H1 (cell line): ENCODE data around the gene CCDC71. TPM values are rescaled to one million over a fixed set of nuclear protein-coding genes. Genes with fewer than 3 reads are reported as not detected.
A peak's percentile ranks its signal among the peaks of the same experiment; 100 is the strongest.

Source experiments
- CTCF ChIA-PET: fragments of 300-600 bp; sonication (Branson Sonifier 250); formaldehyde crosslinking; loops from one replicate; lab custom pipeline; 2021; ENCODE audit not compliant: partially characterized antibody; lab: Charles Lee
- POLR2A ChIA-PET: fragments of 300-600 bp; sonication (Branson Sonifier 250); formaldehyde crosslinking; loops from one replicate; lab custom pipeline; 2021; ENCODE audit warnings: inconsistent platforms; ENCODE audit not compliant: partially characterized antibody; lab: Charles Lee
- DNase-seq, 2 experiments: peaks; one replicate each; pipeline versions ENCODE4 v3.0.0 to v3.0.0-alpha.2; 2010 to 2022; ENCODE audit warnings: low spot score in 2 of 2, low read depth in 1 of 2, mixed read lengths in 1 of 2
- FAIRE-seq: peaks from 2 replicates; lab custom pipeline; 2011; peaks lifted over from hg19 to GRCh38; lab: Jason Lieb, UNC
- H2AFZ ChIP-seq: 2 replicates; pipeline ENCODE4 v1.8.1; 2012; ENCODE audit warnings: low read length, inconsistent platforms
- H2AK5ac ChIP-seq: 2 replicates; pipeline ENCODE4 v1.6.1; 2013; ENCODE audit warnings: low read depth, low read length
- H2BK120ac ChIP-seq: replicated peaks from 2 replicates; pipeline ENCODE3; 2013; ENCODE audit warnings: low read depth, low read length, inconsistent platforms
- H2BK12ac ChIP-seq: 2 replicates; pipeline ENCODE4 v1.6.1; 2013; ENCODE audit warnings: low read depth, low read length
- H2BK15ac ChIP-seq: 2 replicates; pipeline ENCODE4 v1.6.1; 2013; ENCODE audit warnings: low read length
- H2BK20ac ChIP-seq: 2 replicates; pipeline ENCODE4 v1.6.1; 2013; ENCODE audit warnings: low read length
- H2BK5ac ChIP-seq: 2 replicates; pipeline ENCODE4 v1.6.1; 2013; ENCODE audit warnings: low read depth, low read length
- H3K14ac ChIP-seq: 2 replicates; pipeline ENCODE4 v1.6.1; 2013; ENCODE audit warnings: inconsistent platforms; ENCODE audit not compliant: insufficient read length
- H3K18ac ChIP-seq: 2 replicates; pipeline ENCODE4 v1.6.1; 2013; ENCODE audit warnings: low read length; ENCODE audit errors: extremely low read depth
- H3K23ac ChIP-seq: 2 replicates; pipeline ENCODE4 v1.6.1; 2013; ENCODE audit warnings: inconsistent platforms; ENCODE audit not compliant: insufficient read length
- H3K23me2 ChIP-seq: 2 replicates; pipeline ENCODE4 v1.6.1; 2013; ENCODE audit warnings: low read depth, low read length
- H3K27ac ChIP-seq: 2 replicates; pipeline ENCODE4 v1.6.1; 2011; ENCODE audit warnings: low read depth, low read length, inconsistent platforms
- H3K27me3 ChIP-seq, 4 experiments: replicated peaks in 1 of 4; 1 replicate in 1 of 4; 2 replicates in 3 of 4; pipeline versions ENCODE4 v1.6.1 to v1.8.1; 2011 to 2013; ENCODE audit warnings: low read length in 3 of 4, mild to moderate bottlenecking in 3 of 4, inconsistent platforms in 2 of 4, mixed read lengths in 2 of 4, moderate library complexity in 1 of 4; ENCODE audit not compliant: control insufficient read depth in 3 of 4, insufficient read depth in 3 of 4; ENCODE audit errors: extremely low read depth in 1 of 4
- H3K36me3 ChIP-seq, 4 experiments: 2 replicates each; pipeline versions ENCODE4 v1.6.1 to v1.8.1; 2011 to 2013; ENCODE audit warnings: mild to moderate bottlenecking in 4 of 4, low read length in 3 of 4, moderate library complexity in 2 of 4, control low read depth in 1 of 4, inconsistent platforms in 1 of 4; ENCODE audit not compliant: insufficient read depth in 4 of 4, control insufficient read depth in 2 of 4
- H3K4ac ChIP-seq: replicated peaks from 2 replicates; pipeline ENCODE3; 2013; ENCODE audit warnings: low read length, low read depth, mixed read lengths, inconsistent platforms; ENCODE audit not compliant: insufficient read length
- H3K4me1 ChIP-seq, 4 experiments: replicated peaks in 1 of 4; 1 replicate in 1 of 4; 2 replicates in 3 of 4; pipeline versions ENCODE4 v1.6.1 to v1.8.1; 2011 to 2013; ENCODE audit warnings: low read length in 3 of 4, inconsistent platforms in 2 of 4, mixed read lengths in 1 of 4; ENCODE audit not compliant: insufficient read depth in 4 of 4, control insufficient read depth in 3 of 4
- H3K4me2 ChIP-seq, 2 experiments: 2 replicates each; pipeline versions ENCODE4 v1.6.1 to v1.8.1; 2011 to 2013; ENCODE audit warnings: low read depth in 2 of 2, low read length in 2 of 2, control low read depth in 1 of 2, inconsistent platforms in 1 of 2, mild to moderate bottlenecking in 1 of 2; ENCODE audit not compliant: insufficient read depth in 1 of 2
- H3K4me3 ChIP-seq, 4 experiments: fragments of 200-600, 300-600 bp in 1 of 4; sonication (generic), shearing (Covaris generic), sonication (Bioruptor Twin) in 1 of 4; 2 replicates each; pipeline versions ENCODE4 v1.5.1 to v1.8.1; 2011 to 2016; ENCODE audit warnings: low read length in 4 of 4, low read depth in 3 of 4, control low read depth in 2 of 4, inconsistent platforms in 2 of 4, mild to moderate bottlenecking in 2 of 4, mixed read lengths in 1 of 4, moderate library complexity in 1 of 4; ENCODE audit not compliant: insufficient read depth in 2 of 4; ENCODE audit errors: extremely low read depth in 1 of 4
- H3K56ac ChIP-seq: replicated peaks from 2 replicates; pipeline ENCODE3; 2013; ENCODE audit warnings: low read depth, mild to moderate bottlenecking, mixed read lengths, low read length, inconsistent platforms; ENCODE audit not compliant: insufficient read length
- H3K79me1 ChIP-seq: 2 replicates; pipeline ENCODE4 v1.6.1; 2013; ENCODE audit warnings: low read depth, low read length, control low read depth
- H3K79me2 ChIP-seq, 2 experiments: 2 replicates each; pipeline versions ENCODE4 v1.6.1 to v1.8.1; 2012 to 2013; ENCODE audit warnings: low read length in 2 of 2, mild to moderate bottlenecking in 2 of 2, inconsistent platforms in 1 of 2; ENCODE audit not compliant: insufficient read depth in 2 of 2, control insufficient read depth in 1 of 2
- H3K9ac ChIP-seq, 4 experiments: replicated peaks in 1 of 4; 1 replicate in 1 of 4; 2 replicates in 3 of 4; pipeline versions ENCODE4 v1.6.1 to v1.8.1; 2011 to 2013; ENCODE audit warnings: low read depth in 3 of 4, low read length in 3 of 4, control low read depth in 2 of 4, mild to moderate bottlenecking in 2 of 4, moderate library complexity in 2 of 4, inconsistent platforms in 1 of 4; ENCODE audit errors: extremely low read depth in 1 of 4
- H3K9me3 ChIP-seq, 2 experiments: 2 replicates each; pipeline versions ENCODE4 v1.6.1 to v1.8.1; 2012 to 2013; ENCODE audit warnings: mild to moderate bottlenecking in 2 of 2, moderate library complexity in 2 of 2, control low read depth in 1 of 2, inconsistent platforms in 1 of 2, low read depth in 1 of 2, low read length in 1 of 2, mixed read lengths in 1 of 2; ENCODE audit not compliant: insufficient read depth in 2 of 2
- H4K20me1 ChIP-seq, 2 experiments: replicated peaks in 1 of 2; 2 replicates each; pipeline versions ENCODE3 to v1.8.1; 2011 to 2013; ENCODE audit warnings: inconsistent platforms in 2 of 2, low read length in 2 of 2, mild to moderate bottlenecking in 1 of 2; ENCODE audit not compliant: insufficient read depth in 2 of 2, control insufficient read depth in 1 of 2
- H4K5ac ChIP-seq: 2 replicates; pipeline ENCODE4 v1.6.1; 2013; ENCODE audit warnings: low read length, low read depth, mixed read lengths, inconsistent platforms; ENCODE audit not compliant: insufficient read length
- H4K8ac ChIP-seq: 2 replicates; pipeline ENCODE4 v1.8.0; 2013; ENCODE audit warnings: mild to moderate bottlenecking, moderate library complexity, low read length, inconsistent platforms; ENCODE audit not compliant: insufficient read depth; ENCODE audit errors: extremely low read depth
- H4K91ac ChIP-seq: replicated peaks from 2 replicates; pipeline ENCODE3; 2013; ENCODE audit warnings: low read length, mixed read lengths, inconsistent platforms; ENCODE audit not compliant: insufficient read length
- BACH1 ChIP-seq: IDR thresholded peaks from 2 replicates; pipeline ENCODE4 v1.6.1; 2012; ENCODE audit warnings: low read length, improper control_type of control experiment
- BCL11A ChIP-seq, 2 experiments: IDR thresholded peaks; one replicate each; pipeline ENCODE4 v1.6.1; 2011; ENCODE audit warnings: low read depth in 2 of 2, low read length in 2 of 2, mild to moderate bottlenecking in 2 of 2
- EP300 ChIP-seq, 2 experiments: IDR thresholded peaks; 1 replicate in 1 of 2; 2 replicates in 1 of 2; pipeline ENCODE4 v1.6.1; 2011 to 2012; ENCODE audit warnings: low read depth in 2 of 2, low read length in 2 of 2, mild to moderate bottlenecking in 2 of 2, borderline replicate concordance in 1 of 2, inconsistent platforms in 1 of 2, moderate library complexity in 1 of 2
- HDAC2 ChIP-seq, 2 experiments: fragments of 300-600 bp in 1 of 2; sonication (generic) in 1 of 2; IDR thresholded peaks; 2 replicates each; pipeline ENCODE4 v1.6.1; 2011 to 2012; ENCODE audit warnings: low read depth in 2 of 2, low read length in 2 of 2, mild to moderate bottlenecking in 2 of 2, moderate library complexity in 2 of 2, borderline replicate concordance in 1 of 2, inconsistent platforms in 1 of 2
- HDAC6 ChIP-seq: IDR thresholded peaks from one replicate; pipeline ENCODE4 v1.7.1; 2012; ENCODE audit warnings: low read depth, mild to moderate bottlenecking, inconsistent platforms, low read length, moderate library complexity
- KDM1A ChIP-seq: fragments of 200-600, 300-600 bp; sonication (generic); IDR thresholded peaks from 2 replicates; pipeline ENCODE4 v1.7.1; 2016; ENCODE audit warnings: mild to moderate bottlenecking, low read length, borderline replicate concordance
- KDM5A ChIP-seq: fragments of 200-600 bp; IDR thresholded peaks from 2 replicates; pipeline ENCODE4 v1.7.1; 2012; ENCODE audit warnings: mild to moderate bottlenecking, low read length, inconsistent platforms, mixed read lengths
- SIX5 ChIP-seq: IDR thresholded peaks from 2 replicates; pipeline ENCODE4 v1.6.1; 2011; ENCODE audit warnings: mild to moderate bottlenecking, low read depth, low read length
- TCF12 ChIP-seq: IDR thresholded peaks from 2 replicates; pipeline ENCODE4 v1.6.1; 2011; ENCODE audit warnings: low read depth, mild to moderate bottlenecking, low read length
- WGBS, 2 experiments: shearing (Covaris generic) in 1 of 2; methylation state at CpG; one replicate each; pipeline versions ENCODE4 v1.1.6 to v1.1.7; 2013 to 2015; ENCODE audit warnings: low lambda C conversion rate in 2 of 2, mixed read lengths in 2 of 2, inconsistent platforms in 1 of 2, low coverage in 1 of 2, missing lambda C conversion rate in 1 of 2; ENCODE audit not compliant: insufficient replicate concordance in 2 of 2, insufficient coverage in 1 of 2, insufficient read length in 1 of 2; ENCODE audit errors: extremely low coverage in 1 of 2, missing lambda C conversion rate in 1 of 2; 5-methylcytosine and 5-hydroxymethylcytosine counted together
- polyA plus RNA-seq, 7 experiments: library from polyadenylated mRNA; depleted of rRNA in 3 of 7; stranded (reverse) in 5 of 7; unstranded in 2 of 7; fragments of >200 nt in 5 of 7; fragments of 200-250 nt in 2 of 7; gene quantifications; 1 replicate in 5 of 7; 2 replicates in 1 of 7; 4 replicates in 1 of 7; pipeline versions ENCODE4 v1.2.1 to v1.2.3, GENCODE V29; 2011 to 2013; ENCODE audit warnings: missing spikeins in 2 of 7, mixed read lengths in 2 of 7
- total RNA-seq: library from RNA; stranded (reverse); fragmentation: NEBNext Ultra II Directional; extraction: Animal tissue kit (Norgen Biotek cat#: 25700); gene quantifications from 2 replicates; pipeline ENCODE4 v1.2.1, GENCODE V29; 2021
- TF ChIP-seq, protein P1 (sequence below): IDR thresholded peaks from 2 replicates; pipeline ENCODE4 v1.6.1; 2012; ENCODE audit warnings: low read length, inconsistent platforms

CCDC71 gene
- total and polyA plus RNA-seq, 2 of the 8 experiments (the other 6 are each of a cell fraction or from before 2014, with no cell fraction given): 26.7 to 57.4 TPM

DNA sequence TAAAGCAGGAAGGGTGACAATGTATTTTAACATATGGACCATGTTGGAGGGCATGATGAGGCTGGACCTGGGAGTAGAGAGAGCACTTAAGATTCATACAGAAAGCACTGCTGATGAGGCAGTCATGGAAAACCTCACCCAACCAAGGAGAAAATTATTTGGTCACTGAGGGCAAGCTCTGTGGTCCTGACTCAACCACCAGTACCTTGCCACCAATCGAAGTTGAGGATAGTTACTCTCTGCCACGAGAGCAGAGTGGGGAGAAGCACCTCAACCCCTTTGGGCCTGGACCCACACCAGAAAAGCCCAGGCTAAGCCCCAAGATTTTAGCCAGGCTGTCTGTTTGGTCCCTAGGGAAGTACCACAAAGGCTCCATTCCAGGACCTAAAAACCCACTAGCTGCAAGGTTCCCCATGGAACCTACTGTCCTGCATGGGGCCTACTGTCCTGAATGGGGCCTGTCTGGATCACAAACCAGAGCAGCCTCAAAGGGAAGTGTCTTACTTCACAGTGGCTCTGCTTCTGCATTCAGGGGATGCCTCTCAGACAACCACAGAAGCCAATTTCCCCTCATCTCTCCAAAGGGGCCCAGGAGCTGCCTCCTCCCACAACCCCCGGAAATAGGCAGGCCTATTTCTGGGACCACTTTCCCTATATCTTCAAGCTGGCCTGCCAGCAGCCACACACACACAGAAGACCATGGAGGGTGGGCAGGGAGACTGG is 4.2 kb downstream of the CCDC71 start:
- peaks cover 0 to 11% (median 4%) of the 10 kb centered on the region in 4 experiments; a peak in 4 of 7 replicates for H3K4me1 ChIP-seq
- no peak overlapping the region for H3K23ac ChIP-seq
- no peak overlapping the region for H2BK20ac ChIP-seq
- ChIA-PET CTCF (interaction anchor here (0.6 to 2.0 kb wide), 6 partner anchors 9 to 173 kb away, joined by 3 to 7 read pairs (median 3); partner anchors contain the start of gene KLHDC8B), POLR2A (interaction anchor here (1.1 to 4.3 kb wide), 4 partner anchors 7 to 18 kb away, joined by 3 to 15 read pairs (median 6); partner anchors contain the start of gene KLHDC8B)
- H3K79me2 ChIP-seq: peaks cover 9 to 25% of the 10 kb centered on the region in 2 experiments; a peak in 3 of 4 replicates
- no peaks in the 10 kb centered on the region for H3K27me3 ChIP-seq
- H3K14ac ChIP-seq: no peak overlapping the region
- DNase-seq: no peak
- no peak overlapping the region for H3K9ac ChIP-seq
- no peak overlapping the region for H2BK12ac ChIP-seq
- WGBS, 2 experiments: 83% methylated on average over 3 of the region's 3 CpGs; no CpG with 5 or more reads in 1 of the 2 experiments
- H4K91ac ChIP-seq: no peak overlapping the region
- H2BK120ac ChIP-seq: no peak overlapping the region
- H3K4me2 ChIP-seq: no peak overlapping the region
- no peak overlapping the region for H4K5ac ChIP-seq
- H3K56ac ChIP-seq: no peak overlapping the region
- H4K20me1 ChIP-seq: peaks cover 3 to 18% of the 10 kb centered on the region in 2 experiments
- H2BK15ac ChIP-seq: no peak overlapping the region
- no peak overlapping the region for H2BK5ac ChIP-seq
- H3K9me3 ChIP-seq: no peaks in the 10 kb centered on the region
- H3K27ac ChIP-seq: no peak overlapping the region
- peaks cover 23% of the 10 kb centered on the region for H3K79me1 ChIP-seq
- FAIRE-seq: no peak
- H3K18ac ChIP-seq: no peak overlapping the region
- H3K4me3 ChIP-seq: no peak overlapping the region
- peaks cover 9% of the 10 kb centered on the region for H3K23me2 ChIP-seq
- H4K8ac ChIP-seq: 0 out of 2 replicates have a peak overlapping the region, but pooled peaks have one; percentile 53
- H3K4ac ChIP-seq: no peak overlapping the region
- no peak overlapping the region for H2AK5ac ChIP-seq
- H3K36me3 ChIP-seq: peaks cover 5 to 20% (median 12%) of the 10 kb centered on the region in 4 experiments
- no peak overlapping the region for H2AFZ ChIP-seq
- no peak for TF ChIP-seq KDM1A
- TF ChIP-seq SIX5: no peak
- no peak for TF ChIP-seq EP300 (IDR thresholded peaks at IDR 0.05; ENCODE audit: borderline replicate concordance in 1 of 2, low read depth in 2 of 2, low read length in 2 of 2)
- no peak for TF ChIP-seq BACH1
- no peak for TF ChIP-seq HDAC2 (IDR thresholded peaks at IDR 0.05; ENCODE audit: borderline replicate concordance in 1 of 2, low read depth in 2 of 2, low read length in 2 of 2)
- no peak for TF ChIP-seq BCL11A (IDR thresholded peaks at IDR 0.05; ENCODE audit: low read depth in 2 of 2, low read length in 2 of 2)
- no peak for TF ChIP-seq HDAC6
- TF ChIP-seq, protein P1, sequence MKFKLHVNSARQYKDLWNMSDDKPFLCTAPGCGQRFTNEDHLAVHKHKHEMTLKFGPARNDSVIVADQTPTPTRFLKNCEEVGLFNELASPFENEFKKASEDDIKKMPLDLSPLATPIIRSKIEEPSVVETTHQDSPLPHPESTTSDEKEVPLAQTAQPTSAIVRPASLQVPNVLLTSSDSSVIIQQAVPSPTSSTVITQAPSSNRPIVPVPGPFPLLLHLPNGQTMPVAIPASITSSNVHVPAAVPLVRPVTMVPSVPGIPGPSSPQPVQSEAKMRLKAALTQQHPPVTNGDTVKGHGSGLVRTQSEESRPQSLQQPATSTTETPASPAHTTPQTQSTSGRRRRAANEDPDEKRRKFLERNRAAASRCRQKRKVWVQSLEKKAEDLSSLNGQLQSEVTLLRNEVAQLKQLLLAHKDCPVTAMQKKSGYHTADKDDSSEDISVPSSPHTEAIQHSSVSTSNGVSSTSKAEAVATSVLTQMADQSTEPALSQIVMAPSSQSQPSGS: no peak
- no peak for TF ChIP-seq TCF12
- no peak for TF ChIP-seq KDM5A
